CD14-positive monocyte (primary cell): ENCODE data around the gene RPRD1A. TPM values are rescaled to one million over a fixed set of nuclear protein-coding genes. Genes with fewer than 3 reads are reported as not detected.

Experiments used
- DNase-seq, 3 donors: peaks; one replicate each; pipeline ENCODE4 v3.0.0-alpha.2; 2011 to 2022
- H2AFZ ChIP-seq: 2 replicates; pipeline ENCODE4 v1.6.0; 2012; ENCODE audit warnings: mild to moderate bottlenecking, low read depth, low read length, inconsistent platforms; ENCODE audit not compliant: insufficient read depth, poor library complexity, severe bottlenecking
- H3K27ac ChIP-seq, 2 donors: 1 replicate in 1 of 2; 2 replicates in 1 of 2; pipeline ENCODE4 v1.5.1; 2012 to 2013; ENCODE audit warnings: low read length in 2 of 2, control low read depth in 1 of 2, inconsistent platforms in 1 of 2, low read depth in 1 of 2, mild to moderate bottlenecking in 1 of 2
- H3K27me3 ChIP-seq, 2 donors: one replicate each; pipeline versions ENCODE4 v1.6.0 to v1.6.1; 2011 to 2013; ENCODE audit warnings: low read length in 2 of 2; ENCODE audit not compliant: control insufficient read depth in 2 of 2, insufficient read depth in 2 of 2
- H3K36me3 ChIP-seq, 2 donors: replicated peaks in 1 of 2; 1 replicate in 1 of 2; 2 replicates in 1 of 2; pipeline versions ENCODE4 v1.5.1 to v1.6.1; 2012 to 2013; ENCODE audit warnings: low read length in 2 of 2, control low read depth in 1 of 2, inconsistent platforms in 1 of 2, mild to moderate bottlenecking in 1 of 2; ENCODE audit not compliant: insufficient read depth in 2 of 2, control insufficient read depth in 1 of 2
- H3K4me1 ChIP-seq, 2 donors: 1 replicate in 1 of 2; 2 replicates in 1 of 2; pipeline versions ENCODE4 v1.5.1 to v1.6.1; 2012 to 2013; ENCODE audit warnings: low read length in 2 of 2, control low read depth in 1 of 2, inconsistent platforms in 1 of 2, mild to moderate bottlenecking in 1 of 2, moderate library complexity in 1 of 2; ENCODE audit not compliant: insufficient read depth in 2 of 2, control insufficient read depth in 1 of 2
- H3K4me2 ChIP-seq: replicated peaks from 2 replicates; pipeline ENCODE3; 2012; ENCODE audit warnings: low read length, moderate library complexity, mild to moderate bottlenecking; ENCODE audit not compliant: poor library complexity, severe bottlenecking; ENCODE audit errors: extremely low read depth
- H3K4me3 ChIP-seq, 3 experiments: fragments of 200-600 bp in 1 of 3; sonication (generic) in 1 of 3; replicated peaks in 1 of 3; 1 replicate in 2 of 3; 2 replicates in 1 of 3; pipeline ENCODE4 v1.5.1; 2011 to 2013; ENCODE audit warnings: low read length in 3 of 3, mild to moderate bottlenecking in 3 of 3, control low read depth in 2 of 3, low read depth in 2 of 3, inconsistent platforms in 1 of 3, moderate library complexity in 1 of 3
- H3K79me2 ChIP-seq: 2 replicates; pipeline ENCODE4 v1.6.0; 2012; ENCODE audit warnings: mild to moderate bottlenecking, control low read depth, inconsistent platforms, low read length, moderate library complexity; ENCODE audit not compliant: insufficient read depth
- H3K9ac ChIP-seq: 2 replicates; pipeline ENCODE4 v1.6.0; 2017; ENCODE audit warnings: low read length, mild to moderate bottlenecking; ENCODE audit not compliant: insufficient read depth, poor library complexity, severe bottlenecking
- H3K9me3 ChIP-seq, 2 donors: replicated peaks in 1 of 2; 1 replicate in 1 of 2; 2 replicates in 1 of 2; pipeline versions ENCODE4 v1.5.1 to v1.6.1; 2012 to 2013; ENCODE audit warnings: low read length in 2 of 2, control low read depth in 1 of 2; ENCODE audit not compliant: control insufficient read depth in 1 of 2, insufficient read depth in 1 of 2
- H4K20me1 ChIP-seq: 2 replicates; pipeline ENCODE4 v1.6.0; 2012; ENCODE audit warnings: mild to moderate bottlenecking, low read length, control low read depth, moderate library complexity; ENCODE audit not compliant: insufficient read depth
- H3K27ac Mint-ChIP-seq, 7 donors: one replicate each; pipeline ENCODE4 v1.8.0; 2020; ENCODE audit warnings: mild to moderate bottlenecking in 7 of 7, mixed read lengths in 7 of 7, moderate library complexity in 6 of 7, inconsistent platforms in 2 of 7
- H3K27me3 Mint-ChIP-seq, 3 donors: one replicate each; pipeline ENCODE4 v1.8.0; 2021 to 2022; ENCODE audit warnings: low read depth in 3 of 3, mild to moderate bottlenecking in 3 of 3, mixed read lengths in 3 of 3, moderate library complexity in 3 of 3, inconsistent platforms in 1 of 3
- H3K36me3 Mint-ChIP-seq, 2 donors: one replicate each; pipeline ENCODE4 v1.8.0; 2020; ENCODE audit warnings: mixed read lengths in 2 of 2, inconsistent platforms in 1 of 2, mild to moderate bottlenecking in 1 of 2
- H3K4me1 Mint-ChIP-seq: one replicate; pipeline ENCODE4 v1.8.0; 2020; ENCODE audit warnings: mild to moderate bottlenecking, mixed read lengths
- H3K4me3 Mint-ChIP-seq, 2 donors: one replicate each; pipeline ENCODE4 v1.8.0; 2020; ENCODE audit warnings: mild to moderate bottlenecking in 2 of 2, mixed read lengths in 2 of 2, moderate library complexity in 1 of 2
- H3K9me3 Mint-ChIP-seq, 7 donors: one replicate each; pipeline ENCODE4 v1.8.0; 2020 to 2022; ENCODE audit warnings: mixed read lengths in 7 of 7, mild to moderate bottlenecking in 6 of 7, moderate library complexity in 6 of 7, inconsistent platforms in 2 of 7
- CTCF ChIP-seq: fragments of 200-600 bp; IDR thresholded peaks from one replicate; pipeline ENCODE4 v1.8.0; 2022; ENCODE audit warnings: antibody characterized with exemption, mild to moderate bottlenecking
- WGBS: methylation state at CpG from one replicate; pipeline ENCODE4 v1.1.5; 2013; ENCODE audit warnings: missing lambda C conversion rate; ENCODE audit not compliant: insufficient coverage; 5-methylcytosine and 5-hydroxymethylcytosine counted together
- intact Hi-C, 2 donors: fragments of 100-400 bp; cut with micrococcal nuclease; formaldehyde crosslinking; loops; one replicate each; pipeline versions ENCODE4 v1.15.0 to v1.15.1; 2023
- polyA plus RNA-seq, 3 donors: library from polyadenylated mRNA; depleted of rRNA in 1 of 3; unstranded in 2 of 3; stranded (reverse) in 1 of 3; fragments of 300-500 nt in 2 of 3; fragments of >200 nt in 1 of 3; fragmentation: Illumina TruSeq in 2 of 3; gene quantifications; 1 replicate in 2 of 3; 2 replicates in 1 of 3; pipeline ENCODE4 v1.2.3, GENCODE V29; 2012 to 2021

The RPRD1A gene
- polyA plus RNA-seq, 3 donors: 10.0 to 30.3 (median 10.9) TPM

- no peaks in the 10 kb centered on the region for H3K79me2 ChIP-seq
- DNase-seq: no peak
- H3K4me1 ChIP-seq: no peaks in the 10 kb centered on the region
- no peak overlapping the region for H2AFZ ChIP-seq
- no peak overlapping the region for H3K27ac ChIP-seq
- H3K9ac ChIP-seq: no peak overlapping the region
- H3K9me3 ChIP-seq: no peaks in the 10 kb centered on the region
- H3K27ac Mint-ChIP-seq: peak overlapping the region in 1 of 7 donors; percentile 15
- H3K4me3 Mint-ChIP-seq: no peak overlapping the region
- WGBS: no CpG with 5 or more reads among the region's 6 CpGs
- no peaks in the 10 kb centered on the region for H3K36me3 Mint-ChIP-seq
- no peak overlapping the region for H3K4me2 ChIP-seq
- H4K20me1 ChIP-seq: no peaks in the 10 kb centered on the region
- intact Hi-C loops: no loop called here
- no peaks in the 10 kb centered on the region for H3K9me3 Mint-ChIP-seq
- peaks cover 0 to 4% (median 3%) of the 10 kb centered on the region in 3 donors for H3K27me3 Mint-ChIP-seq
- H3K4me3 ChIP-seq: no peak overlapping the region
- no peaks in the 10 kb centered on the region for H3K27me3 ChIP-seq
- TF ChIP-seq CTCF: no peak
- H3K36me3 ChIP-seq: no peaks in the 10 kb centered on the region
- no peaks in the 10 kb centered on the region for H3K4me1 Mint-ChIP-seq
Measured at GRCh38 chr18:35941299-35941698, 126.1 kb downstream of the RPRD1A start.

Other genes starting within 250 kb of the RPRD1A start
- gene SLC39A6, start 61.8 kb upstream of the RPRD1A start, polyA plus RNA-seq: 10 to 100 TPM; 13.2 to 20.1 (median 16.8) TPM
- 10 to 100 TPM; 24.8 to 52.5 (median 27.1) TPM for gene ELP2, start 62.3 kb upstream of the RPRD1A start, polyA plus RNA-seq
- gene MOCOS, start 119.9 kb upstream of the RPRD1A start, polyA plus RNA-seq: under 1 TPM in 2 of 3 donors, not detected in 1; 0.03 to 0.05 TPM
- gene FHOD3, start 230.2 kb upstream of the RPRD1A start, polyA plus RNA-seq: not detected